Esophagus squamous epithelium (tissue), 4 donors: ENCODE results near the gene HSPA12A.

Experiments
- CTCF ChIP-seq, 6 experiments: fragments of 450-650 bp in 4 of 6; fragments of 200-600 bp in 2 of 6; sonication (generic) in 2 of 6; IDR thresholded peaks; one replicate each; pipeline ENCODE4 v1.5.1; 2016 to 2019; ENCODE audit warnings: antibody characterized with exemption in 6 of 6, mild to moderate bottlenecking in 4 of 6, moderate library complexity in 4 of 6
- POLR2A ChIP-seq, 4 donors: fragments of 450-650 bp; IDR thresholded peaks; one replicate each; pipeline ENCODE4 v1.6.1; 2017; ENCODE audit warnings: antibody characterized with exemption in 4 of 4, mild to moderate bottlenecking in 4 of 4, moderate library complexity in 3 of 4

DNA sequence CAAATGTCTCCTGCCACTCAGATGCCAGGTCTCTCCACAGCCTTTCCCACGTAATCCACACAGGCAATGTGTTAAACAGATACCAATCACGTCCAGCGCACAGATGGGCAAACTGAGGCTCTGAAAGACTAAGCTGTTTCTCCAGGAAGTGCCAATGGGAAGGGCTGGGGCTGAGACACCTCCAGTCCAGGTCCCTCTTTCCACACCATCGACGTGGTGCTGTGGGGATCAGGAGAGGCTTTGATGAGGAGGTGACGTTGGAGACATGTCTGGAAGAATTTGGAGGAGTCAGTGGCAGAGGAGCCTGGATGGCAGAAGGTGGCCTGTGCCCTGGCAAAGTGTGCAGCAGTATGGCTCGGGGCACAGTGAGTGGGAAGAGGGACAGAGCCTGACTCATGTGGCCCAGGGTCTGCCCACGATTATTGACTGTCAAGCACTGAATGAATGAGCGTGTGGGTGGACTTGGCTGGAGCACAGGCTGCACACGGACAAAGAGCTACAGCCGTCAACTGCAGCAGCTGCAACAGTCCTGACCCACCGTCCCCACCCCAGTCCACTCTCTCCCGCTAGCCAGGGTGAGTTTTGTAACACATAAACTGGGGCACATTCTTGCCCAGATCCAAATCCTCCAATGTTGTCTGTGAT is 40.8 kb upstream of the HSPA12A start:
- TF ChIP-seq CTCF (IDR thresholded peaks at IDR 0.05) (no peak), POLR2A (IDR thresholded peaks at IDR 0.05) (no peak)
